ENCODE data around the gene HSPA14.

- TF ChIP-seq EZH2 (IDR thresholded peaks at IDR 0.05; ENCODE audit: low read length, unreplicated experiment) (no peak), CTCF (conservative IDR thresholded peaks at IDR 0.05; ENCODE audit: low read depth, low read length) (no peak)
Observed at GRCh38 chr10:14878266-14879123, 40.4 kb downstream of the HSPA14 start, which contains the start of gene SUV39H2.
